ENCODE results near the gene IFNA5.

IFNA5 gene

DNA sequence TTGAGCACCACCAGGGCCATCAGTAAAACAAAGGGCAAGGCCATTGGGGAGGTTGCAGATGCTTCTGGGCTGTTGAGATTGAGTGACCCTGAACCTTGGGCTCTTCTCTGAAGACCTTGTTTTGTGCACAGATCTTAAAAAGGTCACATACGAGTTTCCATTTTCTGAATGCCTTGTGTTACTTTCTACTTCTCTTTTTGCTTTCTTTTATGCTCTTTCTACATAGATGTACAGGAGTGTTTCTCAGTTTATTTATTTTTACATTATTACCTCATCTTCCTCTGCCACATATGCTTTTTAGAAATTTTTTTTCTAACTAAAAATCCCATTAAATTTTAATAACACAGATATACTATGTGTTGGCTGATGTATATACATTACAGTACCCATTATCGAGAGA, at the start of gene IFNA5:
IFNA5 (minus strand) TSS at position 101 of the 400 bp plus-strand sequence; CDS start at position 44, 57 bp downstream.
- DNase-seq (ENCODE audit: low read depth in 1 of 2, low spot score in 1 of 2) = no peak

DNA sequence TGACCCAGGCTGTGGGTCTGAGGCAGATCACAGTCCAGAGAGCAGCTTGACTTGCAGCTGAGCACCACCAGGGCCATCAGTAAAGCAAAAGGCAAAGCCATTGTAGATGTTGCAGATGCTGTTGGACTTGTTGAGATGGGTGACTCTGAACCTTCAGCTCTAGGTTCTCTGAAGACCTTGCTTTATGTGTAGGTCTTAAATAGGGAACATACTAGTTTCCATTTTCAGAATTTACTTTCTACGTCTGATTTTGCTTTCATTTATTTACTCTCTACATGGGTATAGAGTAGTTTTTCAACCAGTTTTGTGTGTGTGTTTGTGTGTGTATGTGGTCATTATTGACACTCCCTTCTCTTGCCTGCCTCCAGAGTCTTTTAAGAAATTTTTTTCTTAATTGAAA, 45.7 kb upstream of the IFNA5 start, which contains the start of gene IFNA6:
IFNA6 (minus strand) TSS at position 101 of the 400 bp plus-strand sequence; CDS start at position 101, 0 bp downstream.
- no peak for DNase-seq (ENCODE audit: low read depth in 1 of 2, low spot score in 1 of 2)

DNA sequence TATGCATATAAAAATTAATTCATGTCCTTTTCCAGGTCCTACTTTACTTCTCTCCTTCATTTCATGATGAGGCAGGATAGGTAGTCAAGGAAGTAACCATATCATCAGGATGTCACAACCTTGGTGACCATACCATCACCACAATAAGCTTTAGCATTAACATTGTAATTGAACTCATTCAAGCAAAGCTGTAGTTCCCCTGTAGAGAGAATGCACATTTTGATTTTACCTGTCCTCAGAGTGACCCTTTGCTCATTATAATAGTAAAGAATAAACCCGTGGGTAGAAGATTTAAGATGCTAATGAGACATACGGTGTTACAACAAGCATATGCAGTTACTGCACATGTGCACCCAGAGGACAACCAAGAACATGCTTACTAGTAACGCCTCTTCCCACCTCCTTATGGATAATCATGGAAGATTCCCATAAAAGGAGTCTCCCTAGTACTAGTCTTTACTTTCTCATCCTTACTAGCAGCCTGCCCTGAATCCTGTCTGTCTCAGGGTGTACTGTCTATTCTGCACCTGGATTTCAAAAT, 43.4 kb upstream of the IFNA5 start:
- no peak for DNase-seq (ENCODE audit: low read depth in 1 of 2, low spot score in 1 of 2)

DNA sequence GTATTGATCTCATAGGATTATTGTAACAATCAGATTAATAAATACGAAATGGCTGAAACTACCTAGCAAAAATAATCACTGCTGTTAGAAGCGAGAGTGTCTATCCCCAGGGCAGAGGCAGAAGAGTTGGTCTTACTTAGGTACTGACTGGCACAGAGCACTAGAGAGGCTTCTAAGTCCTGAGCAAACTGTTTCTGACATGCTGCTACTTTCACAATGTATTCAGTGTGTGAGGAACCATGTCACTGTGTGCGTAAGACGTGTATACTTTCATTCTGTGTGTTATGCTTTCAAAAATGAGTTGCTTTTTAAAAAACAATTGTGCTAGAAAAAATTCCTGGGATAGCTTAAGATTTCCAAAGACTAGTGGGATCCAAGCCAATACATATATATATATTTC, 35.6 kb upstream of the IFNA5 start:
- DNase-seq (ENCODE audit: low read depth in 1 of 2, low spot score in 1 of 2) = no peak

DNA sequence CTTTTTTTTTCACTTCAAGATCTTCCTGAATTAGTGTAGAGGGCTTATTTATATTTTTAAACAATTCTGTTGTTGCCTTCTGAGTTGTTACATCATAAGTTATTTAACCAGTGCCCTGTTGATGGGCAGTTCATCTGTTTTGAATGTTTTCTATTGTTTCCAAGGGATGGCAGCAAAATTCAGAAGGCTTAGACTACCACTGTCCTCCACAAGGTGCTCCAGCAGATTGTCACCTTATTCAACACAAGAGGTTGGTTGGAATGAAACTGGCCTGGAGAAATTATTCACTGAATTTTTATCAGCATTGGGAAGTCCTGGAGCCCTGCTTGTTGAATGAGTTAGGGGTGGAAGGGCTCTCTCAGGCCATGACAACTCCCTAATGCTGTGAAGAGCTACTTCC, 31.3 kb upstream of the IFNA5 start:
- no peak for DNase-seq (ENCODE audit: low read depth in 1 of 2, low spot score in 1 of 2)

DNA sequence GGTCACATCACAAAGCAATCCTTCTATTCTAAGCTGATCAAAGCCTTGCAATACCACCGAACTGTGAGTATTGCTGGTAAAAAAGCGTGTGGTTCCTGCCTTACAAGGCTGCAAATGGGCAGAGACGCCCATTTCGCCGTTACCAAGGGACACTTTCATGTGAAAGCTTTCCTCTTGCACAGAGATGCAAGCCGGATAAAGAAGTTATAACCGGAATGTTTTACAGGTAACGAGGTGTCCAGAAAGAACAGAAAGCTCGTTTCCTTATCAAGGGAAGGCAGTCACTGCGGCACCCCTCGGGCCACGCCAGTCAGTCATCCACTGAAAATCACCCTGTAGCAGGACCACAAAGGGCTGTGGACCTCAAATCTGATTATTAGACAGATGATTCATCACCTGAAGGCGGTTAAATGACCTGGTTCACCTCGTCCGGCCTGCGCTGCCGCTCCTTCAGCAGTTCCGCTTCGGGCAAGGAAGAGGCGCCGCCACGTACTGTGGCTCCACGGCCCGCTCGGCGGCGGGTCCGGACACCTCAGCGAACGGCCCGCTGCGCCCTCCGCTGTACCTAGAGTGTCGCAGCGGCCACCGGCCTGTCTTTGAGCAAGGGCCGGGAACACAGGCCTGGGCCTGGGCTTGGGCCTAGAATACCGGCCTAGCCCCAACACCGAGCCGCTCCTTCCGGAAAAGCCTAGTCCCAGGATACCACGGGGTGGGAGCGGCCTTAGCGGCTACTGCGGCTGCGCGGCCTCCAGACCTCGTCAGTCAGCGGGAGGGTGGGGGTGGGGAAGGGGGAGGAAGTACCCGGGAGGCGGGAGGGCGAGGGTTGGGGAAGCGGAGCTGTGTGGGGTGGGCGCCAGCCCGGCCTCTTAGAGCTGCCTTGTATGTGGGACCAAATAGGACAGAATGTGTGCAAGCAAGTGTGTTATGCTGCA, 29.9 kb upstream of the IFNA5 start, which contains the start of gene KLHL9:
KLHL9 (minus strand) TSS at position 704 of the 932 bp plus-strand sequence; CDS start at position 159, 545 bp downstream.
- DNase-seq (ENCODE audit: low read depth in 1 of 2, low spot score in 1 of 2) = peak; percentile 72 to 85

DNA sequence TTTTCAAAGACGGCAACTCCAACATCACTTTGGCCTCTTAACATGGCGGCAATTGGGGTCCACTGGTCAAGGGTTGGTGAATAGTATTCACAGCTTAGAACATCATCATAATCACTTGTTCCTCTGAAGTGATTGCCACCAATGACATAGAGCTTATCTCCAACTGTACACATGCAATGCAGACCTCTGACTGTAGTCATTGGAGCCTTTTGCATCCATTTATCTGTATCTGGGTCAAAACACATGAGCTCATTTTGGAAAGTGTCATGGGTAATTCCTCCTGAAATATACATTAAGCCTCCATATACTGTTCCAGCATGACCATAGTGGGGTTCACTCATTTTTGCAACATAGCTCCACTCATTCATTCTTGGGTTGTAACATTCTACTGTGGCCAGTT, 28.1 kb upstream of the IFNA5 start:
- DNase-seq (ENCODE audit: low read depth in 1 of 2, low spot score in 1 of 2) = no peak

DNA sequence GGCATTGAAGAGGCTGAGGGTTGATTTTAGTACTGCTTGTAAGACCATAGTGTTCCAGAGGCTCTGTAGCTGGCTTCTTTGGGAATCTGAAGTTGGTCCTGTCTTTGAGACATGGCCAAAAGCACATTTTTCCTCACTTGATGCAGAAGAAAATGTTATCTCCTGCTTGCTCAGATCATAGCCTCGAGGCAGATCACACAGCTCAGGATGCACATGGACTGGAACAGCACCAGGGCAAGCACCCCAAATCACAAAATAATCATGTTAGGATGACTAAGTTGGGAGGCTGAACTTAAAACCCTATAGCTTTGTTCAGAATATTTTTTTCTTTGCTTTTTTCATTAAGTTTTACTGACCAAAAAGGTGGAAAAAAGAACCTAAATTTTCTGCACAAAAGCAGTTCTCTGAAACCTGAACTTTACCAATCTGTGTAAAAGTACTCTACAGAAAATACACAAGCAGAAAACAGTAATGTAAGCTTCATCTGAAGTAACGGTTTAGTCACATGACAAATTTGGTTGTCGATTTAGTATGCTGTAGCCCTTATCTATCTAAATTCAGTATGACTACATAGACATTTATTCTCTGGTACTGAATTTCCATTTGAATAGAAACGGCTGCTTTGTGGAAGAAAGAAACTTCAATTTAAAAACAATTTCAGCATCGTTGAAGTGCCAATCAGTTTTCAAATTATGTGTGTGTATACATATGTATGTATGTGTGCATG, 26.7 kb upstream of the IFNA5 start:
- no peak for DNase-seq (ENCODE audit: low read depth in 1 of 2, low spot score in 1 of 2)

DNA sequence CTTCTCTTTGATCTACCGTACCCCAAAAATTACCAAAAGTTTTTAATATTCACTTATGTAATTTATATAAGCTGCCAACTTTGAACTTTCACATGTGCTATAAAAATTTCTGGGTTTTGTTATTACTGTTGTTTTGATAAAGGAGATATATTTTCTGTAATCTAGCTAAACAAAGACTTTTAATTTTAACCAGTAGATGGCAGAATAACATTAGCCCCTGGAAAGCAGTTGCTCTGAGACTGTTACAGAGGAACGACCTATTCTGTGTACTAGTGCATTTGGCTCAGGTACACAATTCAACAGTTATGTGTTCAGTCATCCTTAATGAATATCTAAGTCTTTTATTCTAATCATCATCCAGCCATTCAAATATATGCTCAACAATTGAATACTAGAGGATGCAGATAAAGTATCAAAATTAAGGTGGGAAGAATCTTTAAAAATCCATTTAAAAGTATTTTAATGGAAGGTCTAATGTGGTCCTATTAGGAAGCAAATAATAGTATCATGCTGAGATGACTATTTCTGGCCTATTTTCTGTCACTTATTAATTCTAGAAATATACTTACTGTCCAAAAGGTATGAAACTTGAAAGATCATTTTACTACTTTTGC, 21.5 kb upstream of the IFNA5 start:
- peak in 1 of 2 donors; percentile 12 for DNase-seq (ENCODE audit: low read depth in 1 of 2, low spot score in 1 of 2)

DNA sequence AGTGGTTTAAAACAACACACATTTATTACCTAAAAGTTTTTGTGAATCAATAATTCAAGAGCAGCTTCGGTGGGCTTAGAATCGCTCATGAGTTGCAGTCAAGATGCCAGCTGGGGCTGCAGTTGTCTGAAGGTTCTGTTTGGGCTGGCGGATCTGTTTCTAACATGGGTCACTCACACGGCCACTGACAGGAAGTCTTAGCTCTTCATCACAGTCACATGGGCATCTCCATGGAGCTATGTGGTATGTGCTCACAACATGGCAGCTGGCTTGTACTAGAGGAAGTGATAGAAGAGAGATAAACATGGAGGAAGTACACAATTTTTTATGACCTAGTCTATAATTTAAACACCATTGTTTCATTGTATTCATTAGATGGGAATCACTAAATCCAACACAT, 18.9 kb upstream of the IFNA5 start:
- DNase-seq (ENCODE audit: low read depth in 1 of 2, low spot score in 1 of 2) = no peak

DNA sequence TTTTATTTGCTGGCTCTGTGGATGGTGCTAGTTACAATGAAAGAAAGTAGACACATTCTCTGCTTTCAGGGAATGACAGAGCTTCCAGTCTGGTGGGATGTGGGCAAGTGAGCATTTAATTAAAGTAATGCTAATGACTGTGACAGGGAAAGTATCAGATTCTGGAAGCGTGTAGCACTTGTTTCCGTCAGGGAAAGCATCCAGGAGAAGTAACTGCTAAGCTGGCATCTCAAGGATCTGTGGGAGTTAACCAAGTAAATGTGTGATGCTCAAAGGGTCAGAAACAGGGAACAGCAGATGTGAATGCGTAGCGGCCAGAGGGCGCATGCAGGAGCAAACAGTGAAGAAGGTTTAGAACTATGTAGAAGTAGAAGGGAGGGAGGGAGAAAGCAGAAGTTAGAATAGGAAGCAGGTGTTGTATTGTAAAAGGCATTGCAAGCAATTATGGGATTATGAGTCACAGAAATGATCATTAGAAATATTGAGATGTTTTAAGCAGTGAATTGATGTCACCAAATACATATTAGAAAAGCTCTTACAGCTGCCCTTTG, 17.9 kb upstream of the IFNA5 start:
- no peak for DNase-seq (ENCODE audit: low read depth in 1 of 2, low spot score in 1 of 2)

DNA sequence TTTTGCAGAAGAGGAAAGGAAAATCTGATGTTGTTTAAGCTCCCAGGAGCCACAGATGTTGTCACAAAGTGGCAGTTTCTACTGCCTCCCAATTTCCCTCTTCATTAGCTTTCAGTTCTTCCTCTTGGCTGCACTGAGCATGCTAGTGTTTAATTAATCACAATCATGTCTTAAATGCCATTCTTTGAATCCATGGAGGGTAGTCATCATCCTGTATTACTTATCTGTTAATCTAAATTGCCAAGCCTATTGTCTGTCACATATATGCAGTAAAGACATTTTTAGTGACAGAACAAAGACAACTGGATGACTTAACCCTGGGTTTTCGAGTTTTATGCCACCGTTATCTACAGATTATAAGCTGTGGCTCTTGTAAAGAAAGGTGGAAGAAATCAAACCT, 15.4 kb upstream of the IFNA5 start:
- no peak for DNase-seq (ENCODE audit: low read depth in 1 of 2, low spot score in 1 of 2)

DNA sequence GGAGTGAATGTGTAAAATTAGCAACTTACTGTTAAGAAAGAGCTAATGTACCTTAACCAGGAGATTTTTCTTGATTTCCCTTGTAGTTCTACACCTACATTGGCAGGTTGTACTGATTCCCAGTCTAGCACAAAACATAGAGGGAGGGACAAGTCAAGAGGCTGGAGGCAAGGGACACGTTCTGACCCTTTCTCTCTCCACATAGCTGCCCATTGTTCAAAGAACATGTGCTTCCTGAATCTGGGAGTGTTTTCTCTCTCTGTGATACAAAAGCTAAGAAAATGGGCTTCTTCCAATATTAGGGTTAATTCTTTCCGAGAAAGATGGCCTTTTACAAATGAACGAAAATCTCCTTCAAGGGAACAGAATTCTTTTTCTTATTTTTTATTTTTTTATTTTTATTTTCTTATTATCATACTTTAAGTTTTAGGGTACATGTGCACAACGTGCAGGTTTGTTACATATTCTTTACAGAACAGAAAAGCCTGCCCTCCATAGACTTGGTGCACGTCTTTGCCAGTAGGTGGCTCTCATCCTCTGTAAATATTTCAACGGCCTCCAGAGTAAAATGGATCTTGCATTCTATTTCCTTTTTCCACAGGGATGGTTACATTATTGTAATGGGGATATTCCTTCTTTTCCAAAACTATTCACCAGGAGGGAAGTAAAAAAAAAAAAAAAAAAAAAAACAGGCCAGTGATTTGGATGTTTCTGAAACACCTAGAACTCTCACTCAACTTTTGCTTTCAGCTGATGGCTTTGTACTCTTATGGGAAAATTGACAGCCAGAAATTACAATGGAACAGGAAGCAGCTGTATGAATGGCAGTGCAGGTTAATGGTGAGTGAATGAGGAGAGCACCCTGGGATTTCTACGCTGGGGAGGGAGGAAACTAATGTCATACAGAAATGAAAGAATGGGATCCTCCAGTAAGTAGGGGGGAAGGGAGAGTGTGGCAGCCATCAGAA, 13.1 kb upstream of the IFNA5 start:
- DNase-seq (ENCODE audit: low read depth in 1 of 2, low spot score in 1 of 2) = peak in 1 of 2 donors; percentile 21

DNA sequence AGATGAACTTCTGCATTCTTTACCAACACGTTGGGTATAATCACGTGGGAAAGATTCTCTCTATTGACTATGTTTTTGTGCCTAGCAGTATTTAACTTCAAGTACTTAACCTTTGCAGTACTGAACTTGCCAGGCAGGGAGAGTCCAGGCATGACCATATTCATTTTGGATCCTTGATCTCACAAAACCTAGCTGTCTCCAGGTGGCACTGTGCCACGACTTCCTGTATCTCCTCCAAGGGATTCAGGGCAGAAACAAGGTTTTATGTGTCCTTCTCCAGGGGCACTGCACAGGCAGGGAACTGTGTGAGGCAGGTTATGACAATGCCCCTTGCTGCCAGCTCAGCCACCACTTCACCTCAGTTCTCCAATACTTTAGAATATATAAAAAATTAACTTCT, 11.7 kb upstream of the IFNA5 start:
- no peak for DNase-seq (ENCODE audit: low read depth in 1 of 2, low spot score in 1 of 2)

DNA sequence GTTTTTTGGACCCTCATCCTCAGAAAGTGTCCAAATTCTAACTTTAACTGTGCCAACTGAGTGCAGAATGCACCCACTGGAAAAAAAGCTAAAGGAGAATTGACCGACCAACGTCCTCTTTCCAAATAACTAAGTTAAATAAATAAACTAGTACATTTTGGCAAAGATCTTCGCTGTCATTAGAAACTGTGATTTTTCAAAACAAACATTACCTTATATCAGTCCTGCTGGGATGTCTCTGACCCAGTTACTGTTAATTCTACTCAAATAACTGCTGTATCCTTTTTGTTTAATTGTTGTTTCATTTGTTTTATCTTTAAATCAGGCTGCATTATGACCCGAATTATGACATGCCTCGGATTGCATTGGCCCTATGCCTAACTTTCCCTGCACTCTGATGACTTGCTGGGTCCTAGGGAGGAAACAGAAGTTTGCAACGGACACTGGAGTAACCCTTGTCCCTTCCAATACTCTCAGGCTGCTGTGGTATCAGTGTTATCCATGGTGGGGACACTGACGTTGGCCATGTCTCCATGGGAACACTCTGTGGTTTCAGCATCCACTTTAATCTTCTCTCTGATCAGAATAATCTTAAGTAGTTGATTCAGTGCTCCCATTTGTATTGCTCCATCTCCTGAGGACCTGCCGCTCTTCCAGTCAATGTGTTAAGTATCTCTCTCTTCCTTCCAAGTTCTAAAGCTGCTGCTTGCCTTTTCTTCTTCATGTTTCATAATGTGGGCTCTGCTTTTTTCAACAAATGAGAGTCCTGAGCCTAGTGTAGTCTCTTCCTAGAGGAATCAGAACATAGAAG, 11.1 kb upstream of the IFNA5 start:
- DNase-seq (ENCODE audit: low read depth in 1 of 2, low spot score in 1 of 2) = no peak

DNA sequence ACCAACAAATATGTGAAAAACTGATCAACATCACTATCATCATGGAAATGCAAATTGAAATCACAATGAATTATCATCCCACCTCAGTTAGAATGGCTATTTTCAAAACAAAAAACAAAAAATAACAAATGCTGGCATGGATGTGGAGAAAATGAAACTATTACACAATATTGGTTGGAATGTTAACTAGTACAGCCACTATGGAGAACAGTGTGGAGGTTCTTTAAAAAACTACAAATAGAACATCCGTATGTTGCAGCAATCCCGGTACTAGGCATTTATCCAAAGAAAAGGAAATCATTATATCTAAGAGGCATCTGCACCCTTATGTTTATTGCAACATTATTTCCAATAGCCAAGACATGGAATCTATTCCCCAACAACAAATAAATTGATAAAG, 9.0 kb upstream of the IFNA5 start:
- no peak for DNase-seq (ENCODE audit: low read depth in 1 of 2, low spot score in 1 of 2)

DNA sequence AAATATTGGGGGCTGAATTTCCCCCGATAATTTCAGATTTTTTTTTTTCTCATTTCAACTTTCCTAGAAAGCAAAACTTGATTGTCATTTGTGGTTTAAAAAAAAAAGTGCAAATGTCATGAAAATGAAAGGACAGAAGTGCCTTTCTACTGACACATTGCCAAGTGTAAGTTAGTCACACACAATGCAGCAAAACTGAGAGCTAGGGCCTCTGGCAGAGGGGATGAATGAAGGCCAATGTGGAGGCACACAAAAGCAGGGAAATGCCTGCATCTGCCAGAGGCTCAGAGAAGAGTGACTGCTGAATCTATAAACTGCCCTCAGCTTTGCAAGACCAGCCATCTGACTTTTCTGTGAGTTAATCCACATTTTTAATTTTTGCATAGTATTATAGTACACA, 6.8 kb upstream of the IFNA5 start:
- DNase-seq (ENCODE audit: low read depth in 1 of 2, low spot score in 1 of 2) = no peak

DNA sequence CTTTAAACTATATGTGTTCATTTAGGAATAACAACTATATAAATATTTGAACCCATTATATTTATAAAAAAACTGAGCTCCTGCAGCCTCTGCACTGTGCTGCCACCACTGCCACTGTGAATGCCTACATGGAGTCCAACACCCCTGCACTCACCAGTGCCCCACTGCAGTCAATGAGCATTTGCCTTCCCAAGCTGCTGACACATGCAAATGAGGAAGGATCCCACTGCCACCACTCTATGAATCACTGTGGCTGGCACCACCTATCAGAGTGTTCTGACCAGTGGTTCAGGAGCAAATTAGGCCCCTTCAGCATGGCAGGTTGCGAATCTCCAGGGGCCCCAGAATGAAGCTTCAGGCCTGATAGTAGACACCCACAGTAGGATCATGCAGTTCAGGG, 9.1 kb downstream of the IFNA5 start:
- no peak for DNase-seq (ENCODE audit: low read depth in 1 of 2, low spot score in 1 of 2)

DNA sequence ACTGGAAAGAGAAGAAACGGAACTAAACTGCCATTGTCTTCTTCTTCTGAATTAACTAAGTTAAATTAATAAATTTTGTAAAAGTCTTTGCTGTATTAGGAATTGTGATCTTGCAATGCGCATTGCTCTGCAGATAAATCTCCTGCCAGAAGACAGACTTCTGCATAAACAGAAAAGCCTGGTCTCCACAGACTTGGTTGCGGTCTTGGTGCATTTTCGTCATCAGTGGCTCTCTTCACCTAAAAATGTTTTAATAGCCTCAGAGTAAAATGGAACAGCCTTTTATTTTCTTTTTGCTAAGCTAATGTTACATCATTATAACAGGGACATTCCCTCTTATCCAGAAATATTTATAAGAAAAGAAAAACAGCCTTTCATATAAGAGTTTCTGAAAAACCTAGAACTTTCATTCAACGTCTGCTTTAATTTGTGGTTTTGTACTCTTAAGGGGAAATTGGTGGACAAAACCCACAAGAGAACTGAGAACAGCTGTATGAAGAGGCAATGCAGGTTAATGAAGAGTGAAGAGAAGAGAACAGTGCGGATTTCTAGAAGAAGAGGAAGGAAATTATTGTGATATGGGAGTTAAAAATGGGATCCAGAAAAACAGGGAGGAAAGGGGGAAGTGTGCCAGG, 10.1 kb downstream of the IFNA5 start:
- DNase-seq (ENCODE audit: low read depth in 1 of 2, low spot score in 1 of 2) = no peak

Measured in activated CD4-positive, alpha-beta T cell treated with anti-CD3 and anti-CD28 coated beads, Interleukin-2, amount 50 U/mL, for 24 hours (primary cell).